Activated gamma-delta T cell (primary cell): ENCODE results near the gene KATNA1.
"Not testable (repeated sequence)": the region's sequence is repeated elsewhere in the genome, so short reads cannot be mapped to it uniquely, and the experiment has no call there.

Experiments used
- DNase-seq: peaks from one replicate; lab custom pipeline; 2025; lab: John Stamatoyannopoulos, UW
- total RNA-seq, 2 donors: gene quantifications; one replicate each; lab custom pipeline; 2026; lab: John Stamatoyannopoulos, UW

KATNA1 gene
- 35.9 to 40.9 reads per million in 2 donors for total RNA-seq

DNA sequence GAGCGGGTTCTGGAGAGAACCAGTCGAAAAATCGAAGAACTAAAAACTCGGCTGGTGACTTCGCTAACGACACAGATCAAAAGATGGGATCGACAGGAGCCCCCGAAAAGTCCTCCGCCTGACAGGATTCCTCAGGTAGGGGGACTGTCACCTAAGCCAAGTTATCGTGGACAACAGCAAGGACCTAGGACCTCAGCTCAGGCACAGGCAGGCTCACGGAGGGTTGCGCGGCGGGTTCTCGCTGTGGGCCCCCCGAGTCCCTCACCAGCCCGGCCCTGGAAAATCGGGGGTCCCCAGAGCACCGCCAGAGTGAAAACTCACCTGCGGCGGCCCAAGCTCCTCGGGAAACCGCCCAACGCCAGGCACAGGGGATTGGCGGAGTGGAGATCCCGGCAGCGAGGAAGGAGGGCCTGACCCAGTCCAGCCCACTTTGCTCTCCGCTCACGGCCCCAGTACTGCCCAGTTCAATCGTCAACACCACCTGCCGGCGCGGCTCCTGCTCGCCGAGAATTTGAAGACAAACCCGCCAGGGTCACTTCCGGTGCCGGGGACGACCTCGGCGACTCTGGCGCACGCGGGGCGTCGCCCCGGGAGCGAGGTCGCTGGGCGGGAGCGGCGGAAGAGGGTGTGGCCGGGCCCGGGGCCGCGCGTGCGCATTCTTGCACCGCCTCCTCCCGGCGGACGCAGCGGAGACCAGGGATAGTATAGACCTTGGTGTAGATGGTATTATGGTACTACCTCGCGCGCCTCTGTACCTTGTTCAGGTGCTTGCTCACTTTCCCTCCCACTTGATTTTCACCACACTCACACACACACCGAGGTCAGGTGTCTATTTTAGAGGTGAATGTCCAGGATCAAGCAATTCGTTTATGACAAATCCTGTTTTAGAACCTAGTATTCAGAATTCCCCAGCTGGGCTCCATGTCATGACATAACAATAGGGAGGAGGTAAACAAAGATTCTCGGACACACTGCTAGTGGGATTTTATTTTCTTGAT lies at the start of gene KATNA1:
TSS of gene KATNA1 (minus strand) at position 567 of the 998 bp plus-strand sequence. CDS start 10,167 bp downstream, outside the sequence.
- peak; percentile 74 for DNase-seq

DNA sequence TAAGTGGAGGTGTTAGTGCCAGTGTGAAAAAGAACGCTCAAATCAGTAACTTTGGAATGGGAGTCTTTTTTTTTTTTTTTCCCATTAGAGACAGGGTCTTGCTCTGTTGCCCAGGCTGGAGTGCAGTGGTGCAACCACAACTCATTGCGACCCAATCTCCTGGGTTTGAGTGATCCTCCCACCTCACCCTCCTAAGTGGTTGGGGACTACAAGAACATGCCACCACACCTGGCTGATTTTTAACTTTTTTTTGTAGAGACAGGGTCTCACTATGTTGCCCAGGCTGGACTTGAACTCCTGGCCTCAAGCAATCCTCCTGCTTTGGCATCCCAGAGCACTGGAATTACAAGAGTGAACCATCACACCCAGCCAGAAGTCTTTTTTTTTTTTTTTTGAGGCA lies 49.7 kb upstream of the KATNA1 start:
- no peak for DNase-seq

DNA sequence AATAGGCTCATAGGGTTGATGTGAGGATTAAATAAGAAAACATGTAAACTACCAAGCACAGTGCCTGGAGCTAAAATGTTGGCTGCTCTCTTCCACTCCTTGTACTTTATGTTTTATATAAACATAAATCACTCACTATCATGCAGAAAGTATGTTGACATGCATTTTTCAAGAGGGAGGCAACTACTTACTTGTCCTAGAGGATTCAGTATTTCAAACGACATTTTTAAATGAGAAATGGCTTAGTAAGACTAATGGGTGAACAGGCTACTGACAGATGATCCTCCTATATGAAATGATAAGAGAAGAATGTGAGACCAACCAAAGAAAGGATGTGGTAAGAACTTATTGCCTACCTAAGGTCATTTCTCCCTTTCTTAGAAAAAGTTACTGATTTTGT lies 48.4 kb upstream of the KATNA1 start:
- no peak for DNase-seq

DNA sequence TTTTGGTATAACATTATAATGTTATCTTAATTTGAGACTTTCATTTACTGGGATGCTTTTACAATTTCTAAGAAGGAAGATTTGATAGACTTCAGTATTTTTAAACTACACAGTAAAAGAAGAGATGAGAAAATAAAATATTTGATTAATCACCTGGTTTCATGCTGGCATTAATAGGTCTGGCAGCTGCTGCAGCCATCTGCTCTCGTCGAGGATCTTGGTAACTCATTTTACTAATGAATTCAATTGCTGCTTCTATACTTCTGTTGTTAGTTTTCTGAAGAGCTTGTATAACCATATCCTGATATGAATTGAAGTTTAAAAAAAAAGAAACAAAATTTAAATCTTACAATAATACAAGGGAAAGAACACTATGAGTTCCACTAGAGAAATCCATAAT lies 46.4 kb upstream of the KATNA1 start:
- no peak for DNase-seq

DNA sequence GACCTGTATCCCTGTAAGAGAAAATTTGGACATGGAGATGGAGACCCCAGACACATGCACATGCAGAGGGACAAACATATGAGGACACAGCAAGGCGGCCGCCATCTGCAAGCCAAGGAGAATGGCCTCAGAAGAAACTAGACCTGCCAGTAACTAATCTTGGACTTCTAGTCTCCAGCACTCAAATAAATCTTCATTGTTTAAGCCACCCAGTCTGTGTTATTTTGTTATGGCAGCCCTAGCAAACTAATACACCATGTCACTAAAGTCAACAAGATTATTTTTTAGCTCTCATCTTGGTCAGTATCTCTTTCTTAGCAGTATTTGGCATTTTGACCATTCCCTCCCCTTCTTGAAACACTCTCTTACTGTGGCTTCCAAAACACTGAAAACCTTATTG lies 42.7 kb upstream of the KATNA1 start:
- DNase-seq = no peak

DNA sequence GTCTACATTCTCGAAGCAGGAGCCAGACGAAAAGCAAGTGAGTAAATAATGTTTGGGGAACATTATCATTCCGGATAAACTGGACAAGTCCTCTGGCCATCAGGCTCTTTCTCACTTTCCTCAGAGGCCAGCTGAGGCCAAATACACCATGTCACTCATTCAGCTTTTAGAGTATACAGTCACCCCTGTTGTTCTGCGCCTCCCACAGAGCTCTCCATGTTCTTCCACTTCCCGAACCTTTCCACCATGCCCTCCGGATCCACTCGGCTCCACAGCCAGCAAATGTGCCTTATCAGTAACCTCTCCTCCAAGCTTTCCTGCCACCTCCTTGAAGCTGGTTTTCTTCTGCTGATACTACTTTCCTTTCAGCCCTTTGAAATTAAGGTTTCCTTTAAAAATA lies 37.7 kb upstream of the KATNA1 start:
- DNase-seq = no peak

DNA sequence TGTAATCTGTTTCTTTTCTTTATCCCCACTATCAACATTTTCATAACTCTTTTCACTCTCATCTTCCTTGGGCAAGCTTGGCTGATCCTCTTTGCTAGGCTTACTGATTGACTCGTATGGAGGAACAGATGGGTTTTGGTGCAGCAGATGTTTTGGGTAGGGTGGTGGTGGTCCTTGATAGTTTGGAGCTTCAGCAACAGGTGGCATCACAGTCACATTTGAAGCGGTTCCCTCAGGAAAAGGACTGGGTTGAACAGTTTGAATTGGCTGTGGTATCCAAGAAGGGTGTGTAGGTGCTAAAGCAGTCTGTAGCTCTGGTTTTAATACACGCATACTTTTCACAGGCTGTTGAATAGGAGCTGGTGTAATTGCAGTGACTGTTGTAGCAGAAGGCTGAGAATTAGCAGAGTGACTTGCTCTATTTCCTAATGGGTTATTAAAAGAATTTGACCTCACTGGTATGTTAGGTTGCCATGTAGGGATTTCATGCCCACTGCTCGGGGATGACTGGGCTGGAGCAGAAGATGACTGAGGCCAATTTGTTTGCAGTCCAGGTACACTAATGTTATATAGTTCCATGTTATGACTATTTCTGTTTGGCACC lies 34.8 kb upstream of the KATNA1 start:
- DNase-seq = no peak

DNA sequence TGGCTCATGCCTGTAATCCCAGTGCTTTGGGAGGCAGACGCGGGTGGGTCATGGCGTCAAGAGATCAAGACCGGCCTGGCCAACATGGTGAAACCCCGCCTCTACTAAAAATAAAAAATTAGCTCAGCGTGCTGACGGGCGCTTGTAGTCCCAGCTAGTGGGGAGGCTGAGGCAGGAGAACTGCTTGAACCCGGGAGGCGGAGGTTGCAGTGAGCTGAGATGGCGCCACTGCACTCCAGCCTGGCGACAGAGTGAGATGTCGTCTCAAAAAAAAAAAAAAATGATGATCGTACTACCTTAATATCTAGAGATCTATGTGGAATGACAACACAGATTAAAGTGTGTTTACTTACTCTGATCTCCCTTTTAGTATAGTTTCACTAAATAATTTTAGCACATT lies 33.3 kb upstream of the KATNA1 start:
- DNase-seq = not testable (repeated sequence)

DNA sequence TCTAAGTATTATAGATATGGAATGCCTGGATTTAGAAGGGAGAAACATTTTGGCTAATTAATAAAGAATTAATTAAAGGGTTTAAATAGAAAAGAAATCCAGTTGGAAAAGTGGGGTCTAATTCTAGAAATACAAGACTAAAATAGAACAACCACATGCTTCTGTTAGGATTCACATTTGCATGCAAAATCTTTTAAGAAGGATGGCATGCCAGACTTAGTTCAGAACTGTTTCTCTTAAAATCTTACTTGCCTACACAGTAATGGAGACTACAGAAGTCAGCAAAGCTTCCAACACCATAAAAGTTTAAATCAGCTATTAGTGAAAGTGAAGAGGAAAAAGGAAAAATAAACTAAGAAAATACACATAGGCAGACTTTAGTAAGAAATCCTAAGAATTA lies 32.7 kb upstream of the KATNA1 start:
- no peak for DNase-seq

DNA sequence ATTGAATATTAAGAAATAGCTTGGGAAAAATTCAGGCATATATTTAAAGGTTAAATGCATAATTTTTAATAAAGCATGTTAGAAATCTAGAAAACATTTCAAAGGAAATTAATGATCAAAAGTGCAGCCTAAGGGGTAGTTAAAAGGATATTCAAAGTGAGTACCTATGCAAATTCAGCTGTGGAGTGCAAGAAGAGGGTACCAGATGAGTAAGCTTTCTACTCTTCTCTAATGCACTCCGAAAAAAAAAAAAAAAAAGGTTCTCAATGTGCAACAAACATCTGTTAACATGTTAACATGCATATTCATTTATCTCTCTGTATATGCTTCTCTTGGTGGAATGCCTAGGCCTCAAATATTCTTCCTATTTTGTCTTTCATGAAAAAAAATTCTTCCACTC lies 32.0 kb upstream of the KATNA1 start:
- no peak for DNase-seq

DNA sequence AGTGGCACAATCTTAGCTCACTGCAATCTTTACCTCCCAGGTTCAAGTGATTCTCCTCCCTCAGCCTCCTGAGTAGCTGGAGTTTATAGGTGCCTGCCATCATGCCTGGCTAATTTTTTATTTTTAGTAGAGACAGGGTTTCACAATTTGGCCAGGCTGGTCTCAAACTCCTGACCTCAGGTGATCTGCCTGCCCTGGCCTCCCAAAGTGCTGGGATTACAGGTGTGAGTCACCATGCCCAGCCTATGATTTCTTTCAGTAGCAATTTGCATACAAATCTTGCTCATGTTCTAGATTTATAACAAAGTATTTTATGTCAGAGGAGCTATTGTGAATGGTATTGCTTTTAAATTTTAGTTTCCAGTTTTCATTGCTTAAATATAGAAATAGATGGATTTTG lies 23.8 kb upstream of the KATNA1 start:
- DNase-seq = not testable (repeated sequence)

DNA sequence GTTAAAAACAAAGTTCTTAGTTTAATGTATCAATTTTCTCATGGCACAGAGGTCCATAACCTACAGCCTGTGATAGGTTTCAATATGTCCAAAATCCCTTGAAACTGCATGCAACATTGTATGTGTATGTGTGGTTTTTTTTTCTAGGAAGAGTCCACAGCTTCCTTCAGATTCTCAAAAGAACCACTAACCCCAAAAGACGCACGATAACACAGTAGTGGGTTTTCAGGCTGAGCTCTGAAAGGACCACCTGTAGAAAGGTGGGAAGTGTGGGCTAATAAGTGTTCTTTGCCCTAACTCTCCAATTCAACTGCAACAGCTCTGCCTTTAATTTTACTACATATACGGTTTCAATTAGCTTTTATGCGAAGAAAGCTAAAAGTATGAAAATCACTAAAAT lies 11.5 kb upstream of the KATNA1 start:
- no peak for DNase-seq

DNA sequence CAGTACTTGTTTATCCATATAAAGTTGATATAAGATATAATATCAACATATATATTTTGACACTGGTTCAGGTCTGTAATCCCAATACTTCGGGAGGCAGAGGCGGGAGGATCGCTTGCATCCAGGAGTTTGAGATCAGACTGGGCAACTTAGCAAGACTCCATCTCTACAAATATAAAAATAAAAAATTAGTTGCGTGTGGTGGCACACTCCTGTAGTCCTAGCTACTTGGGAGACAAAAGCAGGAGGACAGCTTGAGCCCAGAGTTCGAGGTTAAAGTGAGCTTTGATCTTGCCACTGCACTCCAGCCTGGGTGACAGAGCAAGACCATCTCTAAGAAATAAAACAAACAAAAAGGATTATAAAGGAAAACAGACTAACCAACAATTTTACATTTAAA lies 8.9 kb upstream of the KATNA1 start:
- DNase-seq = no peak

DNA sequence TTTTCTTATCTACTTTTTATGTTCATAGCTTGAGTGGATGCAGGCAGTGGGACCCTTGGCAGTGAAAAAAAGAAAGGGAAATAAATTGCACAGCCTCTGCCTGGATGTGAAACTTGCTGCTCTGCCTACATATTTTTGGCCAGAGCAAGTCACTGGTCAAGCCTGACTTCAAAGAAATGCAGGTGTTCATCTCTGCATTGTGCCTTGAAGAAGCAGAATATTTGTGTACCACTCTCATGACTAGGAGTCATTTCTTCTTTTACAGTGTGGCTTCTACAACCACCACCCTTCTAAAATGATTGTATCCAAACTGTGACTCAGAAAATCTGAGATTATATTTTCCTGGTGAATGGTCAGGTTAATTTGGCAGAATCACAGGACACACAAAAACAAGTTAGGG lies 2.5 kb upstream of the KATNA1 start:
- DNase-seq = no peak

DNA sequence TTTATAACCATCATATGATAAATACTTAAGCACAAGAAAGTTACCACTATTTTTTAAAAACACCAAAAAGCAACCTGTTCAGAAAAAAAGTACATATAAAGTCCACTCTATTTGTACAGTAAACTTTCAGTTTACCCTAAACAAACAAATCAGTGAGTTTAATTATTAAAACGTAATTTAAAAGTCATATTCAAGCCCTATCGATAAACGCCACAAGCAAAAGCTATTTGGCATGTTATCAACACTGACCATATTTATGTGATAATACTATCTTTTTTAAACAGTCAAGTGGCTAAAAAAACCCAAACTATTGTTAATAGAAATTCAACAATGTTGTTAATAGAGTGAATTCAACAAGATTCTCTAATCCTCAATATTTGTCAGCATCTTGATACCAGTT lies 1.9 kb downstream of the KATNA1 start:
- DNase-seq = no peak

DNA sequence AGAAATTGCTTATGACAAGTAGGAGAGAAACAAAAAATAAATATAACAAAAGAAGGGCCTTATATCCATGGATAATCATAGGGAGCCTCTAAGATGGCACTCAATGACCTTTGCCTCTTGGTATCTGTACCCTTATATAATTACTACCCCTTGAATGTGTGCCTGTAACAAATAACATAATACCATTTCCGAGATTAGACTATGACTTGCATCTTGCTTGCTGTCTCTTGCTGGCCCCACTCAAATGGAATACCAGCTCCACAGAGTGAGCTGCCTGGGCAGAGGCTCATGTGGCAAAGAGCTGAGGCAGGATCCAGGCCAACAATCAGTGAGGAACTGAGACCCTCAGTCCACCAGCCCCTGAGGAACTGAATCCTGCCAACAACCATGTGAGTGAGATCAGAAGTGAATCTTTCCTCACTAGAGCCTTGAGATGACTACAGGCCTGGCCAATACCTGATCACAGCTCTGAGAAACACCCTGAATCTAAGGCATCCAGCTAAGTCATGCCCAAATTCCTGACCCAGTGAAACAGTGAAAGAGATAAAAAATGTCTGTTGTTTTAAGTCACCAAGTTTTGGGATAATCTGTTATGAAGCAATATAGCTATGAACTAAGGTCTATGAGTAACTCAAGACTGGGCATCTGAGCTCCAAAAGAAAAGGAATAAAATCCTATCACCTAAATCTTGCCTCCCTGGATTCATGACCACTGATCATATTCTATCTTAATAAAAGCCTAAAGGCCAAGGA lies 5.5 kb downstream of the KATNA1 start:
- DNase-seq = no peak

DNA sequence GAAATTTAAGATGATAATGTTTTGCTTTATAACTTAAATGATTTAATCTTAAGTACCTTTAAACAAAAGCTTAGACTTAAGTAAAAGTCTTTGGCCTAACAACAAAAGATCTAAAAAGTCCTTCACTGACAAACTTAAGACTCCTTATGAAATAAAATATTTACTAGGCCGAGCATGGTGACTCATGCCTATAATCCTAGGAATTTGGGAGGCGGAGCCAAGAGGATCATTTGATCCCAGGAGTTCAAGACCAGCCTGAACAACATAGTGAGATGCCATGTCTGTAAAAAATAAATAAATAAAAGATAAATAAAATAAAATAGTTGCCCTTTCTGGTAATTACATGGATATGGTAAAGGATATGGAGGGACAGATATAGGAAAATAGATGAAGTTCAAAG lies 12.4 kb downstream of the KATNA1 start:
- DNase-seq = no peak

DNA sequence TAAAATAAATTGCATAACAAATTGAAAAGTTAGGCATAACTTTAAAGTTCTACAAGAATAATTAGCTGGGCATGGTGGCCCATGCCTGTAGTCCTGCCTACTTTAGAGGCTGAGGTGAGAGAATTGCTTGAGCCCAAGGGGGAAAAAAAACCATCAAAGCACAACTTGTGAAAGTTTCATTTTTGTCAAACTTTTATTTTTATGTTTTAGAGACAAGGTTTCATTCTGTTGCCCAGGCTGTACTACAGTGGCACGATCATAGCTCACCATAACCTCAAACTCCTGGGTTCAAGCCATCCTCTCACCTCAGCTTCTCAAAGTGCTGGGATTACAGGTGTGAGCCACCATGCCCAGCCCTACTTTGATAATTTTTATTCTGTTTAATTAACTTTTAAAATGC lies 14.2 kb downstream of the KATNA1 start:
- DNase-seq = no peak

DNA sequence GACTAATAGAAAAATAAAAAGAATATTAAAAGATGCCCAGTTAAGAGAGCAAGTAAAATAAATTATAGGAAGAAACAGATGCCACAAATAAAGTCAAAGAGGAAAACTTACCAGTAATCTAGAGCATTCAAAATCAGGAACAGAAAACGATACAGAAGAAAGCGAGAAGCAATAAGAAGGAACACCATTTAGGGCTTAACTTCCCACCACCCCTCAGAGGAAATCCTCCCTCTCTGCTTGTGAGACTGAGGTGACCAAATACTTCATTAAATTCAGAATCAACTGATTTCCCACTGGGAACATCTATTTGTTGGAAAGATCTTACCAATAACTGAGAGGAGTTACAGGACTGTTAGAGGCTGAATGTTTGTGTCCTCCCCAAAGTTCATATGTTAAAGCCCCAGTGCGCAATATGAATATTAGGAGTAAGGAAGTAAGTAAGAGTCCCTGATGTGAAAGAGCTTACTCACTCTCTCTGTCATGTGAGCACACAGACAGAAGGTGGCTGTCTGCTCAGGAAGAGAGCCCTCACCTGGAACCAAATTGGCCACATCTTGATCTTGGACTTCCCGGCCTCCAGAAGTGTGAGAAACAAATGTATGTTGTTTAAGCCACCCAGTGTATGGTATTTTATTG lies 19.5 kb downstream of the KATNA1 start:
- DNase-seq = no peak

DNA sequence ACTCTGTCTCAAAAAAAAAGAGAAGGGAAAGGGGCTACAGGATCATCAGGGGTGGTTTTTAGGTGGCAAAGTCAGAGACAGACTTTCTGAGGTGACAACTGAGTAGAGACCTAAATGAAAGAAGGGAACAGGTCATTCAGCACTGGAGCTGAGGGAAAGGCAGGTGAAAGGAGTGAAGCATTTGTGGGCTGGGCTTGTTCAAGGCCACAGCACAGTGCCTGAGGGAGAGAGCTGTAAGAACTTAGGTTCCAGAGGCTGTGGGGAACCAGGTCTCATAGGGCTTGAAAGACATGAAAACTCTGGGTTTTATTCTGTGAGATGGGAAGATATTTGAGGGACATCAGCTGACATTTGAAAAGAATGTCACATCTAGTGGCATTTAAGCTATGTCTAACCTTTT lies 20.8 kb downstream of the KATNA1 start:
- no peak for DNase-seq

DNA sequence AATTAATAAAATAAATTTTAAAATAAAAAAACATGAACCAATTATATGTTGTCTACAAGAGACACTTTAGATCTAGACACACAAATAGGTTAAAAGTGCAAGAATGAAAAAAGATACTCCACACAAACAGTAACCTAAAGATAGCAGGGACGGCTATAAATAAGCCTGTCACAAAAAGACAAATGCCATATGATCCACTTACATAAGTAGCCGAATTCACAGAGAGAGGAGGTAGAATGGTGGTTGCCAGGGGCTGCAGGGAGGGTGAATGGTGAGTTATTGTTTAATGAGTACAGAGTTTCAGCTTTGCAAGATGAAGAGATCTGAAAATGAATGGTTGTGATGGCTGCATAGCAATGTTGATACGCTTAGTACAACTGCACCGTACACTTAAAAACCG lies 32.7 kb downstream of the KATNA1 start:
- no peak for DNase-seq

DNA sequence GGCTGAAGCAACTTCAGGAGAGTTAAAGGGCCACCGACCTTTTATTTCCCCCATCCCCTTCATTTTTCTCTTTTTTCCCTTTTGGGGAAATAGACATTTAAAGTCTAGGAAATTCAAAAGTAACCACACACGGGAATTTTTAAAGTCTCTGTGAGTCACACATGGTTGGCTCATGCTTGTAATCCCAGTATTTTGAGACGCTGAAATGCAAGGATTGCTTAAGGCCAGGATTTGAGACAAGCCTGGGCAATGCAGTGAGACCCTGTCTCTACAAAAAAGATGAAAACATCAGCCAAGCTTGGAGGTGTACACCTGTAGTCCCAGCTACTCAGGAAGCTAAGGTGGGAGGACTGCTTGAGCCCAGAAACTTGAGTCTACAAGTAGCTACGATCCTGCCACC lies 34.2 kb downstream of the KATNA1 start:
- DNase-seq = no peak
